ENCODE measurements around the gene CLIC5.

The CLIC5 gene

DNA sequence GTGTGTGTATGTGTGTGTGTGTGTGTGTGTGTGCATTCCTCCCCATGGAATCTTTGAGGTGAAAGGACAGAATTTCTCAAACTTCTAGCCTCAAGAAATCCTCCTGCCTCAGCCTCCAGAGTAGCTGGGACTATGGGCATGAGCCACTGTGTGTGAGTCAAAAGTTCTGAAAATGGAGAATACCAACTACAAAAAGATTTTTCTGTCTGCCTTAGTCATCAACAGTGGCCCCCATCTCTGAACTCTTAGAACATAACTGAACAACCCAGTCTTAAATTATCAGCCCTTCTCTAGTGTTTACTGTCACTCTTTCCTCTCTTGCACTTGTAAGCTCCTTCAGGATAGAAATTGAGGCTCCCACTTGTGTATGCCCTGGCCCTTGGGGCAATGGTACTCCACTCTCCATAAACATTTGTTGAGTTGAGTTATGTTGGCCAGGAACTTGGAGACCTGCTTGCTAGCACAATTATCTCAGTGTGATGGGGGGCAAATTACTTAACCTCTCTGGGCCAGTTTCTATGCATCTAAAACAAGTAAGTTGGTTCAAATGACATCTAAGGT, 35.3 kb upstream of the CLIC5 start:
- Histone ChIP-seq H3K4me1 (ENCODE audit: control insufficient read depth, insufficient read depth, low read length) (no peaks in the 10 kb centered on the region), H3K9ac (ENCODE audit: low read length) (no peak overlapping the region), H3K4me3 (ENCODE audit: low read length) (no peak overlapping the region), H3K27ac (ENCODE audit: low read depth, low read length) (no peak overlapping the region), H3K27me3 (ENCODE audit: control insufficient read depth, insufficient read depth, low read length) (no peaks in the 10 kb centered on the region), H3K36me3 (ENCODE audit: control insufficient read depth, insufficient read depth, low read length) (no peaks in the 10 kb centered on the region)

DNA sequence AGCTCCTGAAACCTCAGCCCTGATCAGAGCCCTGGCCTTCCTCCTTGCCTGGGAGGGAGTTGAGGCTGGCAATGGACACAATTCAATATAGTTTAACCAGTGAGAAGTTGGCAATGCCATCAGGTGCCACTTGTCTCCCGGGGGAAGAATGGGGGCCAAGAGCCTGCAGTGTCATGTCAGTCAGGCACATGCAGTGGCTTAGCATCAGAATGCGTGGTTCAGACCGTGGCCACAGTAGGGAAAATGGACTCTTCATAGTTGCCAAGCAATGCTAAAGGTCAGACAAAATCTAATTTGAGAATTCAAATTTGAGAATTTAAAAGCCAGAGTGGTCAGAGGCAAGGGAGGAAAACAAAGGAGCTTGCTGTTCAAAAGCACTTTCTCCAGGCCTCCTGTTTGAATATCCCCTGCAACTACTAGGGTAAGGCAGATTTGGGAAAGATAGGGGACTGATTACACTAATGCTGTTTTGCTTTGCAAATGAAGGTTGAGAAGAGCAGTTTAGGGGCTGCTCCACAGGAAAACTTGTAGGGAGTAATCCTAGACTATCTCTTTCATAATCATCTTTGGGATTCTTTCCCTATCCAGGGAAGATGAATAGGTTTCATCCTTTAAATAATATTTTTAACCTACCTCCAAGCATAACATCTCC, 33.1 kb upstream of the CLIC5 start:
- H3K4me1 ChIP-seq (ENCODE audit: control insufficient read depth, insufficient read depth, low read length), result no peaks in the 10 kb centered on the region
- no peak overlapping the region for H3K4me3 ChIP-seq (ENCODE audit: low read length)
- H3K9ac ChIP-seq (ENCODE audit: low read length), result no peak overlapping the region
- no peaks in the 10 kb centered on the region for H3K27me3 ChIP-seq (ENCODE audit: control insufficient read depth, insufficient read depth, low read length)
- no peaks in the 10 kb centered on the region for H3K36me3 ChIP-seq (ENCODE audit: control insufficient read depth, insufficient read depth, low read length)
- H3K27ac ChIP-seq (ENCODE audit: low read depth, low read length), result no peak overlapping the region

DNA sequence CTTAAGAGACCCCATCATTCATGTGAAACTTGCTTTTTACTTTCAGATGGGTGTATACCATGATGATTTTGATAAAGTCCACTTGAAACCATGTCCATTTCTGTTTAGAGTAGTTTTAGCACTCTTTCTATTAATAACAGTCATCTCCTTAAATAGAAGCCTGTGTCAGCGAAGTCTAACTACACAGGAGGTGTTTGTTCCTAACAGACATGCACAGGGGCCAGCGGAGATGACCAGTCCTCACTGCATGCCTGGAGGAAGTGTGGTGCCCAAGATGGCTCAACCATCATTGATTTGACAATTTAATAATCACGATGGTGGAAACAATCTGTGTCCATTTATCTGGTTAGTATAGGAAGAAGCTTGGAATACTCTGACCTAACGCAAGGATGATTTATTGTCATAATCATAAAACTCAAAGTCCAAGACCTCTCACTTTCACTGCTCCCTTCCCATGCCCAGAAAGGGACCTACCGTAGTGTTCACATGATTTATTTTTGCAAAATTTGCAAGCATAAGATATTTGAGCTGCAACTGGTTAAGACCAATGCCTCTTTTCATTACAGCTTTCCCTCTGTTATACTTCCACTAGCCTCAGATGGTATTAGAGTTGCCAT, 31.0 kb upstream of the CLIC5 start:
- Histone ChIP-seq H3K36me3 (ENCODE audit: control insufficient read depth, insufficient read depth, low read length) (no peaks in the 10 kb centered on the region), H3K4me3 (ENCODE audit: low read length) (no peak overlapping the region), H3K4me1 (ENCODE audit: control insufficient read depth, insufficient read depth, low read length) (no peaks in the 10 kb centered on the region), H3K9ac (ENCODE audit: low read length) (no peak overlapping the region), H3K27ac (ENCODE audit: low read depth, low read length) (no peak overlapping the region), H3K27me3 (ENCODE audit: control insufficient read depth, insufficient read depth, low read length) (no peaks in the 10 kb centered on the region)

DNA sequence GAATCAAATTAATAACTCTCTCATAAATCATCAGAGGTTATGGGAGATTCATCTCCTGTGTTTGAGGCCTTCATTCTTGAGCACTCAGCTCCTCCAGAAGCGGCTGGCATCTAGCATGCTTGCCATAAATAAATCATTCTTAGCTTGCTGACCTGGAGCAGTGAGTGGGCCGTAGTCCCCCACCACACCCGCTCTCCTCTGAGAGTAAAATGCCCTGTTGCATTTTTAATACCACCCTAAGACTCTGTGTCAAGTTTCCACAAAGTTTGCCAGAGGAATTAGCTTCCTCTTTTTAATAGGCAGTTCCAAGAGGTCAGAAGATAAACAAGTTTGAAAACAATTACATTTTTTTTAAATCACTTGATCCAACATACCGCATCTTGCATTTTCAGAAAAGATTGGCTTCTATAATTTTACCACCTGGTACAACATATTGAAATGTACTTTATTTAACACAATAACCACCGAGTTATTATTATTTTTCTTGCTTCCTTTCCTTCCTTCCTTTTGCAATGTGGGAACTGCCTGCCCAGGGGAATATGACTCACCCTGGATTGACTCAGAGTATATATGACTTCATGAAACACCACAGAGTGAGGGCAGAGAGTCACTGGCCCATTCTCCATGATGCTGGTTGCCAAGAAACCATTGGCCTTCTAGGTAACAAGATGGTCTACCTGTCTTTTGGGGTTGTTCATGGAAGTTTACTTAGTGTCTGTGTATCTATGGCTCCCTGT, 29.4 kb upstream of the CLIC5 start:
- Histone ChIP-seq H3K27me3 (ENCODE audit: control insufficient read depth, insufficient read depth, low read length) (no peaks in the 10 kb centered on the region), H3K9ac (ENCODE audit: low read length) (no peak overlapping the region), H3K27ac (ENCODE audit: low read depth, low read length) (no peak overlapping the region), H3K4me3 (ENCODE audit: low read length) (no peak overlapping the region), H3K36me3 (ENCODE audit: control insufficient read depth, insufficient read depth, low read length) (no peaks in the 10 kb centered on the region), H3K4me1 (ENCODE audit: control insufficient read depth, insufficient read depth, low read length) (no peaks in the 10 kb centered on the region)

DNA sequence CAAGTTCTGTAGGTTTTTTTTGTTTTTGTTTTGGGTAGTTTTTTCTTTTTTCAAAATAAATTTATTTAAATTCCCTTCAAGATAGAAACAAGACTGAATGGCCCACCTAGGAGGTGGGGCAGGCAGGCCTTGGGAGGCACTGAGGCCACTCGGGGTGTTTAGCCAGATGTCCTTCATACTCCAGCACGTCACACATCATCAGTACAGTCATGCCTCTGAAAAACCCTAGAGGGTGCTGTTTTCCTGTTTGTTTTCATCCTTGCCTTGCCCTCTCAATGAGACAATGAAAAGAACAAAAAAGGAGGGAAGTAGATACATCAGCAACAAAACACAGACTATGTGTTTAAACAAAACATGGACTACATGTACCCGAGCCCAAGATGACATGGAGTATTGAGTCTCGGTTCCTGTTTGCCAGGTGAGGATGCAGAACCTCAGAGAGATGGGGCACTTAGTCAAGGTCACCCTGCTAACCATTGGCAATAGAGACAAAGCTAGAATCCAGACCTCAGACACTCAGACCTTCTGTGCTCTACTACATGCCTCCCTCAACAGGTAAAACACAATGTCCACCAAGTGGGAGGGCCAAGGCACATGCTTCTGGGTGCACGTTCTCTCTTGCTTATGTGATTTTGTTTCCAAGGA, 26.8 kb upstream of the CLIC5 start:
- no peaks in the 10 kb centered on the region for H3K36me3 ChIP-seq (ENCODE audit: control insufficient read depth, insufficient read depth, low read length)
- H3K9ac ChIP-seq (ENCODE audit: low read length), result no peak overlapping the region
- H3K4me3 ChIP-seq (ENCODE audit: low read length), result no peak overlapping the region
- H3K27me3 ChIP-seq (ENCODE audit: control insufficient read depth, insufficient read depth, low read length), result no peaks in the 10 kb centered on the region
- no peak overlapping the region for H3K27ac ChIP-seq (ENCODE audit: low read depth, low read length)
- no peaks in the 10 kb centered on the region for H3K4me1 ChIP-seq (ENCODE audit: control insufficient read depth, insufficient read depth, low read length)

DNA sequence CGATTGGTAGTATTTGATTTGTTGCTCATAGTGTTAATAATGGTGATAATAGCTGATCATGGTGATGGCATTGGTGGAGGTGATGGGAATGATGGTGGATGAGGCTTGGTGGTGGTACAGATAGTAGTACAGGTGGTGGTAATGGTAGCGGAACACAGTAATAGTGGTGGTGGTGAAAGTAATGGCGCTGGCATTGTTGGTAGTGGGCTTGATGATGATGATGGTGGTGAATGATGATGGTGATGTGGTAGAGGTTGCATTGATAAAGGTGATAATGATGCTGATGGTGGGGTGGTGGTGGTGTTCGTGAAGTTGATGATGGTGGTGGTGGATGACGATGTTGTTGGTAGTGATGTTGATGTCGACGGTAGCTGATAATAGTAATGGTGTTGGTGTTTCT, 24.6 kb upstream of the CLIC5 start:
- H3K4me1 ChIP-seq (ENCODE audit: control insufficient read depth, insufficient read depth, low read length), result no peaks in the 10 kb centered on the region

DNA sequence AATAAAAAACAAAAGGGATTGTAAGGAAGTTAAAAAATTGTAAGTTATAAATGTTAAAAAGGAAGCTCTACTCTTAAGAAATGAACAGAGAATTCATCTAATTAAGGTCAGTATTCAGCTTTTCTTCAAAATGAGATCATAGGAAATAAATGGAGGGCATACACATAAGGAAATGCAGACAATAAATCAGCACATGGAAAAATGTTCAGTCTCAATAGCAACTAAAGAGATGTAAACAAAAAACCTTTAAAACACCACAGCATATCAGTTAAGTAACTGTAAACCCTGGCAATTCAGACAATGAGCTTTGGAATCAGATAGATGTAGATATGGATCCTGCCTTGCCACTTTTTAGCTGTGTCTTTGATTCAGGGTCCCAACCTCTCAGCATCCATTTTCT, 24.0 kb upstream of the CLIC5 start:
- Histone ChIP-seq H3K4me1 (ENCODE audit: control insufficient read depth, insufficient read depth, low read length) (no peaks in the 10 kb centered on the region), H3K27me3 (ENCODE audit: control insufficient read depth, insufficient read depth, low read length) (no peaks in the 10 kb centered on the region), H3K4me3 (ENCODE audit: low read length) (no peak overlapping the region), H3K9ac (ENCODE audit: low read length) (no peak overlapping the region), H3K27ac (ENCODE audit: low read depth, low read length) (no peak overlapping the region), H3K36me3 (ENCODE audit: control insufficient read depth, insufficient read depth, low read length) (no peaks in the 10 kb centered on the region)

More for the DNA sequence above, 24.6 kb upstream of the CLIC5 start:
- H3K4me3 ChIP-seq (ENCODE audit: low read length), result no peak overlapping the region
- H3K36me3 ChIP-seq (ENCODE audit: control insufficient read depth, insufficient read depth, low read length), result no peaks in the 10 kb centered on the region
- no peak overlapping the region for H3K27ac ChIP-seq (ENCODE audit: low read depth, low read length)
- H3K27me3 ChIP-seq (ENCODE audit: control insufficient read depth, insufficient read depth, low read length), result no peaks in the 10 kb centered on the region
- H3K9ac ChIP-seq (ENCODE audit: low read length), result no peak overlapping the region

DNA sequence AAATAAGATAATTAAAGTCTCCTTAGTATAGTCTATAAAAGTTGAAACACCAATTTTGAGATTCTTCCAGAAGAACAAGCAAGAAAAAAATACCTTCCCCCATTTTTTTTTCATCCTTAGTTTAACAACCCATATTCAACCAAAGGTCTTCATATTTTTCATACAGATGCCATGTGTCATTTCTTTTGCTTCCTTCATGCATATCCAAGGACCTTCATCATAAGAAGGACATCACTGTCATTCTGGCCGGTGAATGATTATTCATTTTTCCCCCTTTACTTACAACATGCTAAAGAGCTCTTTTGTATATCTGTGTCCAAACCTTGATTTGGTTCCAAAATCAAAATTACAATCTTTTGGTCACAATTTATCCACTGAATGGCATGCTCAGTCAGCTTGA, 21.3 kb upstream of the CLIC5 start:
- Histone ChIP-seq H3K36me3 (ENCODE audit: control insufficient read depth, insufficient read depth, low read length) (no peaks in the 10 kb centered on the region), H3K4me1 (ENCODE audit: control insufficient read depth, insufficient read depth, low read length) (no peaks in the 10 kb centered on the region), H3K4me3 (ENCODE audit: low read length) (no peak overlapping the region), H3K9ac (ENCODE audit: low read length) (no peak overlapping the region), H3K27ac (ENCODE audit: low read depth, low read length) (no peak overlapping the region), H3K27me3 (ENCODE audit: control insufficient read depth, insufficient read depth, low read length) (no peaks in the 10 kb centered on the region)

DNA sequence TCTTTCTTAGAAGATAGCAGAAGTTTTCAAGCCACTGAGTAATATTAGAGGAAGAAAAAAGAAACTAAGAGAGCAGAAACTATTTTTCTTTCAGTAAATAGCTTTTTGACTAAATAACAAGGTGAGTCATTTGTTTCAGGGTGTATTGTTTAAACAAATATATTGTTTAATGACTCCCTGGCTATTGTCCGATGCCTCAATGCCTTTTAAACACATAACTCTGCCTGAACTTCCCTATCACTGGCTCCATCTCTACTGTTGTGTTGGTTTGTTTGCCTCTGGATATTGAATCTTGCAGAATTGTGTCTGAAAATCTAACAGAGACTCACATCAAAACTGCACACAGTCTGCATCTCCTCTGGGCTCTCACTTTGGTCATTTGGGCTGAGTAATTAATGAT, 19.6 kb upstream of the CLIC5 start:
- H3K27ac ChIP-seq (ENCODE audit: low read depth, low read length), result no peak overlapping the region
- H3K36me3 ChIP-seq (ENCODE audit: control insufficient read depth, insufficient read depth, low read length), result no peaks in the 10 kb centered on the region
- no peak overlapping the region for H3K9ac ChIP-seq (ENCODE audit: low read length)
- H3K4me3 ChIP-seq (ENCODE audit: low read length), result no peak overlapping the region
- H3K27me3 ChIP-seq (ENCODE audit: control insufficient read depth, insufficient read depth, low read length), result no peaks in the 10 kb centered on the region
- H3K4me1 ChIP-seq (ENCODE audit: control insufficient read depth, insufficient read depth, low read length), result no peaks in the 10 kb centered on the region

DNA sequence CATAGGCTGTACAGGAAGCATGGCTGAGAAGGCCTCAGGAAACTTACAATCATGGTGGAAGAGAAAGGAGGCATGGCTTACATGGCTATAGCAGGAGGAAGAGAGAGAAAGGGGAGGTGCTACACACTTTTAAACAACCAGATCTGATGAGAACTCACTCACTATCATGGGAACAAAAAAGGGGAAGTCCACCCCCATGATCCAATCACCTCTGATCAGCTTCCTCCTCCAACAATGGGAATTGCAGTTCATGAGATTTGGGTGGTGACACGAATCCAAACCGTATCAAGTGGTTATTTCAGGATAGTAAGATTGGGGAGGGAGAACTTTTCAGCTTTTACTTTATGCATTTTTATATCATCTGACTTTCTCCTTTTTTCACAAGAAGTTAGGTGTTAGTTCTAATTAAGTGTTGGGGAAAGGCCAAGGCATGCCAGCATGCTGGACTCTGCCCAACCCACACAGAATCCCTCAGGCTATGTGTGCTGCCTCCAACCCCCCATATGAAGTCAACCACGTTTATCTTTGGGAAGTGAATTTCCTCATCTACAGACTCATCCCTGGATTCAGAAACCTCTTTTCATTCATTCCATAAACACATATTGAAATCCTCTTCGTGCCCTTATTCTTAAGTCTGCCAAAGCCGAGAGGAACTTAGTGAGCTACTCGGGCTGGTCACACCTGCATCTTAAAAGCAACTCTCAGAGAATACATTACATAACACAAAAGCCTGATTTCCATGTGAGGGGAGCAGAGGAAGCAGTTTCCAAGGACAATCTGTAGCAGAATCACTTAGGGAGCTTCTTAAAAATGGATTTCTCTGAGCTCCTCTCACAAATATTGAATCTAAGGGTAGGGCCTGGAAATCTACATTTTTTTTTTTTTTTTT, 16.7 kb upstream of the CLIC5 start:
- no peaks in the 10 kb centered on the region for H3K36me3 ChIP-seq (ENCODE audit: control insufficient read depth, insufficient read depth, low read length)
- H3K4me3 ChIP-seq (ENCODE audit: low read length), result no peak overlapping the region
- no peak overlapping the region for H3K27ac ChIP-seq (ENCODE audit: low read depth, low read length)
- H3K4me1 ChIP-seq (ENCODE audit: control insufficient read depth, insufficient read depth, low read length), result no peaks in the 10 kb centered on the region
- H3K27me3 ChIP-seq (ENCODE audit: control insufficient read depth, insufficient read depth, low read length), result no peaks in the 10 kb centered on the region
- H3K9ac ChIP-seq (ENCODE audit: low read length), result no peak overlapping the region

DNA sequence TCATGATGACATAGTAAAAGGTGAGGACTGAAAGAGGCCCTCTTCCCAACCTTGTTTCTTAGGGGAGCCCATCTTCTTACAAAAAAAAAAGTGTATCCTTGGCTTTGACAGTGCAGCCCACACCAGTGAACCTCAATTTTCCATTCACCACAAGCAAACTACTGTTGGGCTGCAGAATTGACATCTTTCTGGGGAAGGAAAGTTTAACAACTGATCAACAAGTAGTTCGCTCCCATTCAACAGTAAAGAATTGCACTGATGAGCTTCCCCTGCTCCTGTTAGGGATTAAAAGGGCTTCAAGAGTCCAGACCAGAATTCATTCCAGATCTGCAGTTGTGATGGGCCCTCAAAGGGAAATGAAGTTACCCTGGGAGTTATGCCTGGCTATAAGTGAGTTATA, 13.9 kb upstream of the CLIC5 start:
- no peak overlapping the region for H3K27ac ChIP-seq (ENCODE audit: low read depth, low read length)
- H3K9ac ChIP-seq (ENCODE audit: low read length), result no peak overlapping the region
- no peak overlapping the region for H3K4me3 ChIP-seq (ENCODE audit: low read length)
- H3K4me1 ChIP-seq (ENCODE audit: control insufficient read depth, insufficient read depth, low read length), result no peaks in the 10 kb centered on the region
- no peaks in the 10 kb centered on the region for H3K27me3 ChIP-seq (ENCODE audit: control insufficient read depth, insufficient read depth, low read length)
- H3K36me3 ChIP-seq (ENCODE audit: control insufficient read depth, insufficient read depth, low read length), result no peaks in the 10 kb centered on the region

DNA sequence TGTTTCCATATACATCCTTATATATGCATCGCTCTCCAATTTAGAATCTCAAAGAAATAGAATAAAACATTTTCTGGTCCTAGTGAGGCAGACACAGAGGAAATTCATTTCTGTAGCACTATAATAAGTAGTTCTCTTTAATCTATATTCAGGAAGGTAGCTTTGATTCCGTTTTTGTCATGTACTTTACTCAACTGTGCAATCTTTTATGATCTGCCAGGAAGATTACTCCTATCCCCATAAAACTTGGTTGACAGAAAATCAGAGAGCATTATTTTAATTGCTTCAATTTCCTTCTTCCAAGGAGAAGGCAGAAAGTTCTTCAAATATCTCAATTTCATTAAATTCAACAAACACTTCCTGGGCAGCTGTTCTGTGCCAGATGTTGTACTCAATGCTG, 10.6 kb upstream of the CLIC5 start:
- H3K4me1 ChIP-seq (ENCODE audit: control insufficient read depth, insufficient read depth, low read length), result no peaks in the 10 kb centered on the region
- no peak overlapping the region for H3K27ac ChIP-seq (ENCODE audit: low read depth, low read length)
- H3K36me3 ChIP-seq (ENCODE audit: control insufficient read depth, insufficient read depth, low read length), result no peaks in the 10 kb centered on the region
- no peak overlapping the region for H3K9ac ChIP-seq (ENCODE audit: low read length)
- H3K27me3 ChIP-seq (ENCODE audit: control insufficient read depth, insufficient read depth, low read length), result no peaks in the 10 kb centered on the region
- no peak overlapping the region for H3K4me3 ChIP-seq (ENCODE audit: low read length)

All from rectal smooth muscle tissue (tissue), 1 donor.